SH-SY5Y (cell line): ENCODE measurements around the gene ACER1.

Source experiments
- GATA2 ChIP-seq: IDR thresholded peaks from 2 replicates; pipeline ENCODE4 v1.6.1; 2011; ENCODE audit warnings: mild to moderate bottlenecking, low read depth, low read length
- GATA3 ChIP-seq: IDR thresholded peaks from 2 replicates; pipeline ENCODE4 v1.6.1; 2011; ENCODE audit warnings: low read depth, mild to moderate bottlenecking, low read length, moderate library complexity

DNA sequence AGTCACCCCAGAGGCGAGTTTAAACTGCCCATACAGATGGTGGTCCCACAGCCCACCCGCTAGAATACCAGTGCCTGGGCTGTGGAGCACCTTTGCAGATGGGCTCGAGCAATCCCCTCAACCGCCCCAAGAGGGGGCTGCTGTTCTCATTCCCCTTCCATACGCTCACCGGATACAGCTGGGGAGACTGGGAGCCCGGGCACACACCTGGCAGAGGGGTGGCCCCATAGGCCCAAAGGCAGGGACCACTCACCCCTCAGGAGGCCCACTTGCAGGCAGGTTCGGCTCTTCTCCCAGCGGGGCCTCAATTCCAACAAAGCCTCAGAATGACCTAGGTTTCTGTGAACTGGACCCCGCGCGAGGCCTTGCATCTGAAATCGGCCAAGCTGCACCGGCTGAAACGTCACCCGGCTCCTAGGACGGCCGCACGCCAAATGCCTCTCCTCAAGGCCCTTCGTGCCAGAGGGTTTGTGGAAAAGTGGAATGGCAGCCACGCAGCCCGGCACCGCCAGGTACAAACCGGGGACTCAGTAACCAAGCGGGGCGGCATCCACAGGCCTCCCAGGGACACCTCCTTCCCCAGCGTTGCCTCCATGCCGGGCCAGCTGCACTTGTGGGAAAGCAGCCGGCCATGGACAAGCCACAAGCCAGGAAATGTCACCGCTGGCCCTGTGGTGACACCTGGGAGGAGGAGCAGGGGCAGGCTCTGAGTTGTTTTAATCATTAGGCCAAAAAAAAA, 72.3 kb downstream of the ACER1 start:
- no peak for TF ChIP-seq GATA2
- no peak for TF ChIP-seq GATA3
